RKO (cell line): ENCODE data around the gene TTC21B.
A peak's percentile ranks its signal among the peaks of the same experiment; 100 is the strongest.

ENCODE experiments used
- DNase-seq: peaks from one replicate; pipeline ENCODE4 v3.0.0-alpha.2; 2016; ENCODE audit warnings: low spot score

TTC21B gene

GRCh38 chr2:165835363-165835762 lies 118.2 kb downstream of the TTC21B start:
- DNase-seq = no peak

GRCh38 chr2:165833156-165833555 lies 120.4 kb downstream of the TTC21B start:
- peak; percentile 15 for DNase-seq

- no peak for DNase-seq
These were observed 125.7 kb downstream of the TTC21B start for GRCh38 chr2:165827921-165828276.

GRCh38 chr2:165827016-165827920 lies 126.3 kb downstream of the TTC21B start:
- no peak for DNase-seq

GRCh38 chr2:165825041-165825440 lies 128.5 kb downstream of the TTC21B start:
- DNase-seq = no peak
